ENCODE measurements around the gene DHX30.

DNA sequence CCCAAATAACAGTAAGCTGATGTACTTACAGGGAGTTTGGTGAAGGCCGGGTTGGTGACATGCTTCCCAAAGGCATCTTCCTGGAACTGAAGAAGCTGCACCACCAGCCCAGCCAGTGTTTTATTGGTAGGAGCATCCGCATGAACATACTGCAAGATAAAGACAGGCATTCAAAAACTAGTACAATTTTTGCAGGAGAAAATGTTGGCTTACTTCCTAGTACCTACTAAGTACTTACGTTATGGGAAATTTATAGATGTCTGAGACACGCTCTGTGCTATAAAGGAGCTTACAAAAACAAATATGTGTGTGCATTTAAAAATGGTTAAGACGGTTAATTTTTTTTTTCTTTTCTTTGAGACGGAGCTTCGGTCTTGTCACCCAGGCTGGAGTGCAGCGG, 30.1 kb upstream of the DHX30 start:
- TF ChIP-seq, protein P1, sequence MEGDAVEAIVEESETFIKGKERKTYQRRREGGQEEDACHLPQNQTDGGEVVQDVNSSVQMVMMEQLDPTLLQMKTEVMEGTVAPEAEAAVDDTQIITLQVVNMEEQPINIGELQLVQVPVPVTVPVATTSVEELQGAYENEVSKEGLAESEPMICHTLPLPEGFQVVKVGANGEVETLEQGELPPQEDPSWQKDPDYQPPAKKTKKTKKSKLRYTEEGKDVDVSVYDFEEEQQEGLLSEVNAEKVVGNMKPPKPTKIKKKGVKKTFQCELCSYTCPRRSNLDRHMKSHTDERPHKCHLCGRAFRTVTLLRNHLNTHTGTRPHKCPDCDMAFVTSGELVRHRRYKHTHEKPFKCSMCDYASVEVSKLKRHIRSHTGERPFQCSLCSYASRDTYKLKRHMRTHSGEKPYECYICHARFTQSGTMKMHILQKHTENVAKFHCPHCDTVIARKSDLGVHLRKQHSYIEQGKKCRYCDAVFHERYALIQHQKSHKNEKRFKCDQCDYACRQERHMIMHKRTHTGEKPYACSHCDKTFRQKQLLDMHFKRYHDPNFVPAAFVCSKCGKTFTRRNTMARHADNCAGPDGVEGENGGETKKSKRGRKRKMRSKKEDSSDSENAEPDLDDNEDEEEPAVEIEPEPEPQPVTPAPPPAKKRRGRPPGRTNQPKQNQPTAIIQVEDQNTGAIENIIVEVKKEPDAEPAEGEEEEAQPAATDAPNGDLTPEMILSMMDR (IDR thresholded peaks at IDR 0.05; ENCODE audit: low read length) = no peak
- no peak for TF ChIP-seq EZH2 (IDR thresholded peaks at IDR 0.05; ENCODE audit: borderline replicate concordance, low read length)
